Brain pericyte (primary cell): ENCODE results near the gene OS9.

Experiments
- DNase-seq: peaks from one replicate; pipeline ENCODE4 v3.0.0-alpha.2; 2012; ENCODE audit warnings: low read depth, low spot score

OS9 gene

DNA sequence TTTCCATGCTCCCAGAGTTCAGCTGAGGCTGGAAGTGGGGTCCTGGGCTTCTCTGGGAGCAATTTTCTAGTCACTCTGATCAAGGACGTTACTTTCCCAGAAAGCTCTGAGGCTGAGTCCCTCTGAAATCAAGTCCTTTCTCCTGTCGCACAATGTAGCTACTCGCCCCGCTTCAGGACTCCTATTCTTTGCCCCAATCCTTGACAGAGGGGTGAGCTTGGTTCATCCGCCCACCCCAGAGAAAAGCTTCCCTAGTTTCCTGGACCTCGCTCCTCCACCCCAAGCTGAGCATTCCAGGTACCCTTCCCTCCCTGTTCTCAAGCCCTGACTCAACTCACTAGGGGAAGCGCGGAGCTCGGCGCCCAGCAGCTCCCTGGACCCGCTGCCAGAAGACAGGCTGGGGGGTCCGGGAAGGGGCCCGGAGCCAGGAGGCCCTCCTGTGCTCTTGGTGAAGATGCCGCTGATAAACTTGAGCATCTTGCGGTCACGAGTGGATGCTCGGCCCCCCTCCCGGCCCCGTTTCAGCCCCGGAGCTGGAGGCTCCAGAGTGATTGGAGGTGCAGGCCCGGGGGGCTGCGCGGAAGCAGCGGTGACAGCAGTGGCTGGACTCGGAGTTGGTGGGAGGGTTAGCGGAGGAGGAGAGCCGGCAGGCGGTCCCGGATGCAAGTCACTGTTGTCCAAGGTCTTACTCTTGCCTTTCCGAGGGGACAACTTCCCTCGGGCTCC, 43.0 kb downstream of the OS9 start:
- no peak for DNase-seq

GRCh38 chr12:57737467-57738460, 43.8 kb downstream of the OS9 start:
- DNase-seq = no peak

- no peak for DNase-seq
Observed at GRCh38 chr12:57738661-57739237, 44.8 kb downstream of the OS9 start, which contains the start of gene AGAP2. Gene AGAP2, minus strand, starts transcription at chr12:57738742. Its CDS starts 496 bp downstream, at chr12:57738246.

- no peak for DNase-seq
Observed at GRCh38 chr12:57739387-57739786, 45.5 kb downstream of the OS9 start.

GRCh38 chr12:57739914-57740538, 46.1 kb downstream of the OS9 start:
- no peak for DNase-seq

- DNase-seq = no peak
Observed at GRCh38 chr12:57740656-57741412, 46.9 kb downstream of the OS9 start.

- no peak for DNase-seq
Observed at GRCh38 chr12:57741413-57741789, 47.5 kb downstream of the OS9 start.

GRCh38 chr12:57741844-57742738, 48.2 kb downstream of the OS9 start:
- DNase-seq = no peak

GRCh38 chr12:57743769-57744168, 49.8 kb downstream of the OS9 start:
- DNase-seq = no peak

GRCh38 chr12:57744194-57744776, 50.4 kb downstream of the OS9 start:
- no peak for DNase-seq

- peak; percentile 94 for DNase-seq
Observed at GRCh38 chr12:57744777-57745484, 51.0 kb downstream of the OS9 start, which contains the start of gene TSPAN31. Gene TSPAN31, plus strand, starts transcription at chr12:57745039. Its CDS starts 116 bp downstream, at chr12:57745155.

DNA sequence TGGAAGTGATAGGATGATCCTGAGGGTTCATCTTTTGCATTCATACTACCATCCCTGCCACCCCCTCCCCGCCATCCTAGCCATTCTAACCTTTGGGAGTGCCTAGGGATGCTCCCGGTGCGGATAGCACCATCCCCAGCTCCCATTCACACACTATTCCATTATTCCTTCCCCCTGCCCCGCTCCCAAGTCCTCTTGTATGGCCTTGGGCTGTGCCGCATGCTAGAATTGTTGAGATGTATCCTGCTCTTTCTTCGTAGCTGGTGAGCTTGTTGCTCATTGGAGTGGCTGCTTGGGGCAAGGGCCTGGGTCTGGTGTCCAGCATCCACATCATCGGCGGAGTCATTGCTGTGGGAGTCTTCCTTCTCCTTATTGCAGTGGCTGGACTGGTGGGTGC, 51.6 kb downstream of the OS9 start:
- DNase-seq = no peak

DNA sequence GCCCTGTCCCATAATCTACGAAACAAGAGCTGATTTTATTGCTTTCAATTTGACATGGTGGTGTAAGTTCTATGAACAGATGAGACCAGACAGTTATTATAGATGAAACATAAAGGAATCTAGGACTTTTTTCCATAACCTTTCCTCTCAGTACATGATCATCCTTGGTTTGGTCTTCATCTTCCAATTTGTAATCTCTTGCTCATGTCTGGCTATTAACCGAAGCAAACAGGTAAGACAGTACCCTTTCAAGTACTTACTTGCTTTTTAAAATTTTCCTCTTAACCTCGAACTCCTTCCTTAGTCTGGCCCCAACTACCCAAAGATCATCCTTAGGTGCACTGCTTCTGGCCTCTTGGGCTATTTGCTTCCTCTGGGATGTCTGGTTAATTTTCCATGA, 52.1 kb downstream of the OS9 start:
- no peak for DNase-seq

GRCh38 chr12:57749061-57749460, 55.1 kb downstream of the OS9 start:
- no peak for DNase-seq

DNA sequence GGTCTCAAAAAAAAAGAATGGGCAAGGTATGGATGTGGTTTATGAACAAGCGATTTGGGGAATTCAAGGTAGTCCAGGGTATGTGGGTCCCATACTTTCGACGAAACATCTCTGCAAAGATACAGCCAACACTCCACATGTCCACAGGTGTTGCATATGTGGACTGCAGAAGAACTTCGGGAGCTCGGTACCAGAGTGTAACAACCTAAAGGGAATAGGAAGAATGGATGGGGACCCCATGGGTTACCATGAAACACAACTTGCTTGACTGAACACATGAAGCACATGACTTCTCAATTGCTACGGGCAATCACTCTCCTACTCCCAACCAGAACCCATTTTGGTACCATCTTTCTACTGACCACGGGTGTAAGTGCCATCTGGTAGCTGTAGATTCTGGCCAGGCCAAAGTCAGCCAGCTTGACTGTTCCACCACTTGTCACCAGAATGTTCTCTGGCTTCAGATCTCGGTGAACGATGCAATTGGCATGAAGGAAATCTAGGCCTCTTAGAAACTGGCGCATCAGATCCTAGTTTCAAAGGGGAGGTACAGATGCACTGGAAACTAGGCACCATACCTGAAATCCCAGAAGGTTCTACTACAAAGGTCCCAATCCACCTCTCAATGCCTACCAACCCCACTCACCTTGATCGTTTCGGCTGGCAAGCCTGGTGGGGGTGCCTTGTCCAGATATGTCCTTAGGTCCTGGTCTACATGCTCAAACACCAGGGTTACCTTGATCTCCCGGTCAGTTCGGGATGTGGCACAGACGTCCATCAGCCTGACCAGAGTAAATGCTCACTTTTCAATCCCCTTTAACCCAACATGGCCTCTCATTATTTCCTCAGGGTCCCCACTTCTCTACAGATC, 56.9 kb downstream of the OS9 start:
- DNase-seq = no peak

- DNase-seq = no peak
Observed at GRCh38 chr12:57751432-57751787, 57.5 kb downstream of the OS9 start.

- peak; percentile 99 for DNase-seq
Observed at GRCh38 chr12:57751788-57752667, 58.1 kb downstream of the OS9 start, which contains the start of gene CDK4. Gene CDK4, minus strand, starts transcription at chr12:57752310. Its CDS starts 593 bp downstream, at chr12:57751717.
